ENCODE measurements around the gene RFX1.

- TF ChIP-seq POLR2A (IDR thresholded peaks at IDR 0.05) (no peak), CTCF (IDR thresholded peaks at IDR 0.05) (no peak)
These were observed 92.8 kb downstream of the RFX1 start for GRCh38 chr19:13913352-13913751.

All from suprapubic skin (tissue), 3 donors.